PFSK-1 (cell line): ENCODE data around the gene CNKSR2.

ENCODE experiments used
- POLR2AphosphoS5 ChIP-seq: IDR thresholded peaks from 2 replicates; pipeline ENCODE4 v1.6.1; 2012; ENCODE audit warnings: low read depth, mild to moderate bottlenecking, control low read depth, low read length, moderate library complexity
- REST ChIP-seq, 2 experiments: IDR thresholded peaks; 2 replicates each; pipeline versions ENCODE4 v1.6.1 to v1.8.0; 2011 to 2012; ENCODE audit warnings: low read depth in 2 of 2, low read length in 2 of 2, control low read depth in 1 of 2, inconsistent platforms in 1 of 2, mild to moderate bottlenecking in 1 of 2, moderate library complexity in 1 of 2; ENCODE audit not compliant: insufficient read depth in 1 of 2
- TAF1 ChIP-seq: IDR thresholded peaks from 2 replicates; pipeline ENCODE4 v1.6.1; 2012; ENCODE audit warnings: low read length, control low read depth, borderline replicate concordance; ENCODE audit not compliant: insufficient read depth

DNA sequence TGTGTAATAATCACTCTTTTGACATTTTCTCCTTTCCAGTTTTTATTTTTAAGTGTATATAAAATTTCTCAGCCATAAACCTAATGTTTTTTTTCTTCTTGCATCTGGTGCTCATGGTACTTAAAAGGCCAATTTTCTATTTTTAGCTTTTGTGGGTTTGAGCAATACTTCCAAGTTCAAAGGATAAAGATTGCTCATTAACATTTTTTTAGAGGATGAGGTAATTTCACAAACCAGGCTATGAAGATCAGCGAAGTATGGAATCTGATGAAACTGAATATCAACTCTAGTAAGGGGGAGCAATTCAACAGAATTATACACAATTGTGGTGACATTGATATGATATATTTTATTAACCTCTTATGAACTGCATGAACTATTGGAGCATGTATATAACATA, 309.7 kb downstream of the CNKSR2 start:
- TF ChIP-seq POLR2AphosphoS5 = no peak
- no peak for TF ChIP-seq REST (IDR thresholded peaks at IDR 0.05; ENCODE audit: insufficient read depth in 1 of 2, low read depth in 2 of 2, low read length in 2 of 2)
- TF ChIP-seq TAF1 = no peak
